Suprapubic skin (tissue), 4 donors: ENCODE results near the gene ETV6.

Experiments used
- EP300 ChIP-seq: sonication (generic); formaldehyde crosslinking; IDR thresholded peaks from one replicate; pipeline ENCODE4 v1.6.1; 2017; ENCODE audit warnings: antibody characterized with exemption
- POLR2AphosphoS5 ChIP-seq, 3 donors: sonication (generic); formaldehyde crosslinking; IDR thresholded peaks; one replicate each; pipeline ENCODE4 v1.6.1; 2017; ENCODE audit warnings: antibody characterized with exemption in 3 of 3
- TF ChIP-seq, protein P1 (sequence below), 2 donors: fragments of 200-600 bp in 1 of 2; fragments of 450-650 bp in 1 of 2; sonication (generic) in 1 of 2; IDR thresholded peaks; one replicate each; pipeline ENCODE4 v1.5.1; 2016 to 2019; ENCODE audit warnings: antibody characterized with exemption in 2 of 2, mild to moderate bottlenecking in 1 of 2, moderate library complexity in 1 of 2

DNA sequence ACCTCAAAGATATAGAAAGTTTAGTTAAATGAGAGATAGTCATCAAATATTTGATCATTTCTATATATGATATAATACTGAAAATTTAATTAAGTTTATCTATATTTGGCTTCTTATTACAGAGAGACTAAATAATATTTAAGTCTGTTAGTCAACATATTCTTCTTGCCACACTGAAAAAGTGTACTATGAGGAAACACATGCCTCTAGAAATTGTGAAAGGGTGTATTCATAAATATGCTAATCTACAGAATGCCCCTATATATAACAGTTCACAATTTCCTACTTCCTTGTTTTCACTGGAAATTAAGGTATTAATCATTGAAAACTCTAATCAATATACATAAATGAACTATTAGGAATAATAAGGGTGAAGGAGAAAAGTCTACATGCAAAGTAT lies 31.4 kb upstream of the ETV6 start:
- TF ChIP-seq, protein P1, sequence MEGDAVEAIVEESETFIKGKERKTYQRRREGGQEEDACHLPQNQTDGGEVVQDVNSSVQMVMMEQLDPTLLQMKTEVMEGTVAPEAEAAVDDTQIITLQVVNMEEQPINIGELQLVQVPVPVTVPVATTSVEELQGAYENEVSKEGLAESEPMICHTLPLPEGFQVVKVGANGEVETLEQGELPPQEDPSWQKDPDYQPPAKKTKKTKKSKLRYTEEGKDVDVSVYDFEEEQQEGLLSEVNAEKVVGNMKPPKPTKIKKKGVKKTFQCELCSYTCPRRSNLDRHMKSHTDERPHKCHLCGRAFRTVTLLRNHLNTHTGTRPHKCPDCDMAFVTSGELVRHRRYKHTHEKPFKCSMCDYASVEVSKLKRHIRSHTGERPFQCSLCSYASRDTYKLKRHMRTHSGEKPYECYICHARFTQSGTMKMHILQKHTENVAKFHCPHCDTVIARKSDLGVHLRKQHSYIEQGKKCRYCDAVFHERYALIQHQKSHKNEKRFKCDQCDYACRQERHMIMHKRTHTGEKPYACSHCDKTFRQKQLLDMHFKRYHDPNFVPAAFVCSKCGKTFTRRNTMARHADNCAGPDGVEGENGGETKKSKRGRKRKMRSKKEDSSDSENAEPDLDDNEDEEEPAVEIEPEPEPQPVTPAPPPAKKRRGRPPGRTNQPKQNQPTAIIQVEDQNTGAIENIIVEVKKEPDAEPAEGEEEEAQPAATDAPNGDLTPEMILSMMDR (IDR thresholded peaks at IDR 0.05) = no peak
- TF ChIP-seq POLR2AphosphoS5 (IDR thresholded peaks at IDR 0.05) = no peak
- TF ChIP-seq EP300 = no peak
